ENCODE measurements around the gene LARP4B. TPM values are rescaled to one million over a fixed set of nuclear protein-coding genes. Genes with fewer than 3 reads are reported as not detected.

LARP4B gene
- total and polyA plus RNA-seq, 2 donors (not counting 1 experiment from before 2014, with no cell fraction given), result 35.6 to 129 TPM

DNA sequence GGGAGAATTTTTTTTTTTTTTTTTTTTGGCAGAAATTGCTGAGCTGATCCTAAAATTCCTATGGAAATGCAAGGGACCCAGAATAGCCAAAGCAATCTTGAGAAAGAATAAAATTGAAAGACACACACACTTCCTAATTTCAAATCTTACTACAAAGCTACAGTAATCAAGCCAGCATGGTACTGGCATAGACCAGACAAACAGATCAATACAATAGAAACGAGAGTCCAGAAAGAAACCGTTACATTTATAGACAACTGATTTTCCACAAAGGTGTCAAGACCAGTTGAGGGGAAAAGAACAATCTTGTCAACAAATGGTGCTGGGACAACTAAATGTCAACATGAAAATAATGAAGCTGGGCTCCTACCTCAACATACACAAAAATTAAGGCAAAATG lies 34.5 kb downstream of the LARP4B start:
- no peaks in the 10 kb centered on the region for H3K9me3 ChIP-seq (ENCODE audit: control extremely low read depth in 1 of 3, control insufficient read depth in 2 of 3, insufficient read depth in 1 of 3, low read length in 2 of 3)
- ChIA-PET POLR2A (no interaction called here), CTCF (interaction anchor here (1.3 kb wide), 1 partner anchor 14 kb away, joined by 3 read pairs; no protein-coding TSS in a partner anchor)
- no peak overlapping the region for H3K27ac Mint-ChIP-seq
- TF ChIP-seq, protein P1, sequence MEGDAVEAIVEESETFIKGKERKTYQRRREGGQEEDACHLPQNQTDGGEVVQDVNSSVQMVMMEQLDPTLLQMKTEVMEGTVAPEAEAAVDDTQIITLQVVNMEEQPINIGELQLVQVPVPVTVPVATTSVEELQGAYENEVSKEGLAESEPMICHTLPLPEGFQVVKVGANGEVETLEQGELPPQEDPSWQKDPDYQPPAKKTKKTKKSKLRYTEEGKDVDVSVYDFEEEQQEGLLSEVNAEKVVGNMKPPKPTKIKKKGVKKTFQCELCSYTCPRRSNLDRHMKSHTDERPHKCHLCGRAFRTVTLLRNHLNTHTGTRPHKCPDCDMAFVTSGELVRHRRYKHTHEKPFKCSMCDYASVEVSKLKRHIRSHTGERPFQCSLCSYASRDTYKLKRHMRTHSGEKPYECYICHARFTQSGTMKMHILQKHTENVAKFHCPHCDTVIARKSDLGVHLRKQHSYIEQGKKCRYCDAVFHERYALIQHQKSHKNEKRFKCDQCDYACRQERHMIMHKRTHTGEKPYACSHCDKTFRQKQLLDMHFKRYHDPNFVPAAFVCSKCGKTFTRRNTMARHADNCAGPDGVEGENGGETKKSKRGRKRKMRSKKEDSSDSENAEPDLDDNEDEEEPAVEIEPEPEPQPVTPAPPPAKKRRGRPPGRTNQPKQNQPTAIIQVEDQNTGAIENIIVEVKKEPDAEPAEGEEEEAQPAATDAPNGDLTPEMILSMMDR (IDR thresholded peaks at IDR 0.05), result no peak
- no peak for TF ChIP-seq EZH2 (IDR thresholded peaks at IDR 0.05; ENCODE audit: borderline replicate concordance, insufficient read depth, low read depth, low read length, poor library complexity, severe bottlenecking)
- no peaks in the 10 kb centered on the region for H3K27me3 Mint-ChIP-seq
- peaks cover 58% of the 10 kb centered on the region for H4K20me1 ChIP-seq (ENCODE audit: control insufficient read depth, insufficient read depth, low read length, poor library complexity, severe bottlenecking)
- no peak overlapping the region for H3K4me3 Mint-ChIP-seq
- H3K9me3 Mint-ChIP-seq (ENCODE audit: insufficient read depth), result no peaks in the 10 kb centered on the region
- H3K36me3 ChIP-seq (replicated peaks in 1 of 2; ENCODE audit: control extremely low read depth in 1 of 2, control insufficient read depth in 1 of 2, extremely low read depth in 1 of 2, insufficient read depth in 2 of 2, low read length in 1 of 2), result no peaks in the 10 kb centered on the region
- H3K27ac ChIP-seq (ENCODE audit: low read length in 2 of 2), result no peak overlapping the region
- no peak overlapping the region for H2AFZ ChIP-seq (ENCODE audit: insufficient read depth, low read depth, low read length, poor library complexity, severe bottlenecking)
- DNase-seq, result no peak
- H3K79me2 ChIP-seq (ENCODE audit: control insufficient read depth, insufficient read depth, low read length), result peaks cover 98% of the 10 kb centered on the region
- no peak overlapping the region for H3K9ac ChIP-seq (ENCODE audit: low read length)
- no peak for ATAC-seq (ENCODE audit: low read depth)
- WGBS (ENCODE audit: insufficient coverage), result 100% methylated on average over 1 of the region's 2 CpGs
- H3K4me1 Mint-ChIP-seq, result peaks cover 41% of the 10 kb centered on the region
- H3K4me1 ChIP-seq (ENCODE audit: control insufficient read depth in 2 of 2, insufficient read depth in 2 of 2, low read length in 2 of 2), result no peaks in the 10 kb centered on the region
- no peaks in the 10 kb centered on the region for H3K27me3 ChIP-seq (replicated peaks in 1 of 4; ENCODE audit: control extremely low read depth in 1 of 4, control insufficient read depth in 3 of 4, insufficient read depth in 4 of 4, low read length in 3 of 4)
- H3K4me2 ChIP-seq (replicated peaks; ENCODE audit: low read depth, low read length, poor library complexity, severe bottlenecking), result no peak overlapping the region
- no peak overlapping the region for H3K4me3 ChIP-seq (ENCODE audit: control extremely low read depth in 1 of 5, extremely low read depth in 1 of 5, insufficient read depth in 1 of 5, low read depth in 2 of 5, low read length in 4 of 5)
- intact Hi-C loops (cut with micrococcal nuclease), result no loop called here

DNA sequence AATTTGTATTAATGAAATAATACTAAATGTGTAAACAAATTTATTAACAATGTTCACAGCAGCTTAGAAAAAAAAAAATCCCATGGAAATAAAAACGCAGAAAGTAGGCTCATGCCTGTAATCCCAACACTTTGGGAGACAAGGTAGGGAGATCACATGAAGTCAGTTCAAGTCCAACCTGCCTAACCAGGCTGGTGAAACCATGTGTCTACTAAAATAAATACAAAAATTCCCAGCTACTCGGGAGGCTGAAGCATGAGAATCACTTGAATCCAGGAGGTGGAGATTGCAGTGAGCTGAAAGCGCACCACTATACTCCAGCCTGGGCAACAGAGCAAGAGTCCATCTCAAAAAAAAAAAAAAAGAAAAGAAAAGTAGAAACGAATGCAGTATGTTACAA lies 36.2 kb downstream of the LARP4B start:
- H3K9me3 Mint-ChIP-seq (ENCODE audit: insufficient read depth), result no peaks in the 10 kb centered on the region
- POLR2A ChIA-PET, result no interaction called here
- Histone ChIP-seq H3K4me3 (ENCODE audit: control extremely low read depth in 1 of 5, extremely low read depth in 1 of 5, insufficient read depth in 1 of 5, low read depth in 2 of 5, low read length in 4 of 5) (no peak overlapping the region), H3K36me3 (replicated peaks in 1 of 2; ENCODE audit: control extremely low read depth in 1 of 2, control insufficient read depth in 1 of 2, extremely low read depth in 1 of 2, insufficient read depth in 2 of 2, low read length in 1 of 2) (no peaks in the 10 kb centered on the region), H3K4me2 (replicated peaks; ENCODE audit: low read depth, low read length, poor library complexity, severe bottlenecking) (no peak overlapping the region), H4K20me1 (ENCODE audit: control insufficient read depth, insufficient read depth, low read length, poor library complexity, severe bottlenecking) (peaks cover 56% of the 10 kb centered on the region), H3K79me2 (ENCODE audit: control insufficient read depth, insufficient read depth, low read length) (peaks cover 95% of the 10 kb centered on the region), H3K9ac (ENCODE audit: low read length) (no peak overlapping the region), H2AFZ (ENCODE audit: insufficient read depth, low read depth, low read length, poor library complexity, severe bottlenecking) (no peak overlapping the region), H3K9me3 (ENCODE audit: control extremely low read depth in 1 of 3, control insufficient read depth in 2 of 3, insufficient read depth in 1 of 3, low read length in 2 of 3) (no peaks in the 10 kb centered on the region), H3K27me3 (replicated peaks in 1 of 4; ENCODE audit: control extremely low read depth in 1 of 4, control insufficient read depth in 3 of 4, insufficient read depth in 4 of 4, low read length in 3 of 4) (no peaks in the 10 kb centered on the region), H3K4me1 (ENCODE audit: control insufficient read depth in 2 of 2, insufficient read depth in 2 of 2, low read length in 2 of 2) (no peaks in the 10 kb centered on the region), H3K27ac (ENCODE audit: low read length in 2 of 2) (no peak overlapping the region)
- intact Hi-C loops (cut with micrococcal nuclease), result no loop called here
- TF ChIP-seq, protein P1 (IDR thresholded peaks at IDR 0.05), result no peak
- no CpG with 5 or more reads among the region's 4 CpGs for WGBS (ENCODE audit: insufficient coverage)
- DNase-seq, result no peak
- H3K27ac Mint-ChIP-seq, result no peak overlapping the region
- no peaks in the 10 kb centered on the region for H3K27me3 Mint-ChIP-seq
- peaks cover 36% of the 10 kb centered on the region for H3K4me1 Mint-ChIP-seq
- H3K4me3 Mint-ChIP-seq, result no peak overlapping the region
- CTCF ChIA-PET, result no interaction called here
- ATAC-seq (ENCODE audit: low read depth), result no peak

Measured in B cell (primary cell).